T-helper 1 cell treated with Interleukin-12 subunit alpha and Interleukin-12 subunit beta and Interleukin-4 antibody, amounts not matched to agents 30 μg/mL and 1 μg/mL, for 36 hours (primary cell): ENCODE data around the gene EVI2A.
"Not testable (repeated sequence)": the region's sequence is repeated elsewhere in the genome, so short reads cannot be mapped to it uniquely, and the experiment has no call there.

Experiments used
- H3K27ac Mint-ChIP-seq: one replicate; pipeline ENCODE4 v1.8.0; 2021; ENCODE audit warnings: mild to moderate bottlenecking, mixed read lengths
- H3K27me3 Mint-ChIP-seq: one replicate; pipeline ENCODE4 v1.8.0; 2021; ENCODE audit warnings: low read depth, mixed read lengths
- H3K36me3 Mint-ChIP-seq: one replicate; pipeline ENCODE4 v1.8.0; 2021; ENCODE audit warnings: low read depth, mixed read lengths
- H3K4me1 Mint-ChIP-seq: one replicate; pipeline ENCODE4 v1.8.0; 2021; ENCODE audit warnings: low read depth, mixed read lengths
- H3K4me3 Mint-ChIP-seq: one replicate; pipeline ENCODE4 v1.8.0; 2021; ENCODE audit warnings: mild to moderate bottlenecking, moderate library complexity, mixed read lengths
- H3K9me3 Mint-ChIP-seq: one replicate; pipeline ENCODE4 v1.8.0; 2021; ENCODE audit warnings: mixed read lengths

EVI2A gene

DNA sequence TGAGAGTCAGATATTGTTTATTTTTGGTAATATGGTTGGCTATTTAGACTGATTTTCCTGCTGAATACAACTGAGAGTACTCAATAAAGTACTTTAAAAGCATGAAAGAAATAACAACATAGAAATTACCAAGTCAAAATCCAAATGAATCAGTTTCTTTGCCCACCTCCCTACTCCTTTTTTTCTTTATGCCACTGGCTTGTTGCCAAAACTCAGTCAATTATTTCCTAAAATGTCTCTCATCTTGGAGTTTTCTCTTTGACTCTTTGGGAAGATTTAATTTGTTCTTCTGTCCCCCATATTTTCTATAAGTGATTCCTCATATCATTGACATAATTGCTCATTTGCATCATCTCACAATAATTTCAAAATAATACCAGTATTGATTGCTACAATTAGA, 21.8 kb downstream of the EVI2A start:
- Mint-ChIP-seq H3K4me3 (no peak overlapping the region), H3K27ac (no peak overlapping the region), H3K4me1 (peaks cover 2% of the 10 kb centered on the region), H3K27me3 (no peaks in the 10 kb centered on the region), H3K36me3 (peaks cover 26% of the 10 kb centered on the region), H3K9me3 (no peaks in the 10 kb centered on the region)

DNA sequence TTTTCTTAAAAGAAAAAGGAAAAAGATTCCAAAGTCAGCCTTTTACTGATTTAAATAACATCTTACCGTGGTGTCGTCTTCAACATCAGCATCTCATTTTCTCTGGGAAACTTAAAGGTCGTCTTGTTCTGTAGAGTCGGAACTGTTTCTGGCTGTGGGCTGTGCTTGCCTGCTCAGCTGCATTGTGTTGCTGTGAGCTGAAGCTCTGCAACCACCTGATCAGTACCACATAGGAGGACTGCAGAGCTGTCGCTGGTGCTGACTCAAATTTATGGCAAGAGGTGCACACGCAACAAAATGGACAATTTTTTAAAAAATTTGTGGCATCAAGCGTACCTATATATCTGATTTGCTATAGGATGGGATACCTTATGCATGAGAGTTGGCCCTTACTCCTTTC, 24.3 kb downstream of the EVI2A start, which contains the start of gene OMG:
OMG (minus strand) TSS at position 150 of the 400 bp plus-strand sequence. CDS start 908 bp downstream, outside the sequence.
- Mint-ChIP-seq H3K4me3 (no peak within 1 kb of the TSS), H3K27me3 (no peaks in the 10 kb centered on the region), H3K9me3 (no peaks in the 10 kb centered on the region), H3K36me3 (peaks cover 8% of the 10 kb centered on the region), H3K27ac (no peak within 1 kb of the TSS), H3K4me1 (no peaks in the 10 kb centered on the region)

DNA sequence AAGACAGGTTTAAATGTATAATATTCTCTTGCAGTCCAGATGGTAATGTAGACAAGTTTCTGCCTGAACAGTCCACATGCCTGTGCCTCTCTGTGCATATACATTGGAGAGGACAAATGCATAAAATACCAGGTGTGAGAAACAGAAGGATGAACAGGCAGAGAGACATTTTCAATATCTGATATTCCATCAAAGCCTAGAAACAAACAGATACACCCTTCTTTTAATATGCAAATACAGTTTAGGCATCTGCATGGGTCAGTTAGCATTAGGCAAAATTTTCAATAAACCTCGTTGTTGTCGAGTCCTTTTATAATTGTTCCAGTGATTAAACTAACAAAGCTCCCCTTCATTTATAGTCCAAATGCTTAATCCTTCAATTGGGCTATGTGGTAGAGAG, 25.3 kb downstream of the EVI2A start:
- no peak overlapping the region for H3K27ac Mint-ChIP-seq
- no peak overlapping the region for H3K4me3 Mint-ChIP-seq
- no peaks in the 10 kb centered on the region for H3K9me3 Mint-ChIP-seq
- no peaks in the 10 kb centered on the region for H3K27me3 Mint-ChIP-seq
- H3K4me1 Mint-ChIP-seq: no peaks in the 10 kb centered on the region
- H3K36me3 Mint-ChIP-seq: peaks cover 4% of the 10 kb centered on the region

DNA sequence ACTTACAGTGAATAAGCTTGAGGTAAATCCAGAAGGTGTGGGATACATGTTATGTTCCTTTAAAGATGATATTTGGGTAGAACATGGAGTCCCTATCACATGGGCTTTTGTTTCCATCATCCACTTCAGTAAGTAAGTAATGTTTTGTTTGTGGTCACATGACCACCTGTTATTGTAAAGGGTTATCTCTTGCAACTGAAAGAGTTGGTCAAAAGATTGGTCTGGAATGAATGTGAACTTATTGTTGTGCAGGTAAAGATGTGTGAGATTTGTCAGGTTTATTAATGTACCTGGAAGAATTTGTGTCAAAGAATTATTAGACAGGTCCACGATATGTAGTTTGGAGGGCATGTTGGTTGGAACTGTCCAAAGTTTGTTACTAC, 25.9 kb downstream of the EVI2A start:
- H3K27ac Mint-ChIP-seq: no peak overlapping the region
- no peak overlapping the region for H3K4me3 Mint-ChIP-seq
- no peaks in the 10 kb centered on the region for H3K4me1 Mint-ChIP-seq
- no peaks in the 10 kb centered on the region for H3K27me3 Mint-ChIP-seq
- no peaks in the 10 kb centered on the region for H3K9me3 Mint-ChIP-seq
- H3K36me3 Mint-ChIP-seq: no peaks in the 10 kb centered on the region

DNA sequence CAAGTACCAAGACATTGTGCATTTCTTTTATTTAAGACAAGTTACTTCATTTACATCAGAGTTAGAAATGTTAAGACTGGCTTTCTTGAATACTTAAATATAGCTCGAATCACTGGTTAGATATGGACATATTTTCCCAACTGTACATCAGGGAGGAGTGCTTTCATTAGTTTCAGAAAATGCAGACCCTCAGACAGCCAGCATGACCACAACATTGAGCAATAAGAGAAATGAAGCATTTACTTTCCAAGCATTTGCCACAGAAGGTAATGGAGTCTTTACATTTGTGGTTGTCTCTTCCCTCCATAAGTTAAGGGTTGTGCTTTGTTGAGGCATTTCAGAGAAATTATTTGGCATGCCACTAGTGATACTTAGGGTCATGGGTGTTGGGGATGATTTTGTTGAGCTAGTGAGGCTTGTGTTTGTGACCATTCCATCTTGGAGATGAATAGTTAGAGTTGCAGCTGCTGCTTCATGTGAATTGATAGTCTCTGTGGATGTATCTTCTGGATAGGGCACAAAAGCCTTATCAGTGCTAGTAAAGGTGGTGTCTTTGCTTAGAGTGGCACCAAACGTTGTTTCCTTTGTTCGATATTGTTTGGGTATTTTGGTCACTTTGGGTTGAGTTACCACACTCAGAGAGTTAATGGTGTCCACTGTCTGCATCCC, 26.5 kb downstream of the EVI2A start:
- Mint-ChIP-seq H3K4me1 (peaks cover 2% of the 10 kb centered on the region), H3K9me3 (no peaks in the 10 kb centered on the region), H3K36me3 (peaks cover 2% of the 10 kb centered on the region), H3K27ac (no peak overlapping the region), H3K4me3 (no peak overlapping the region), H3K27me3 (no peaks in the 10 kb centered on the region)

DNA sequence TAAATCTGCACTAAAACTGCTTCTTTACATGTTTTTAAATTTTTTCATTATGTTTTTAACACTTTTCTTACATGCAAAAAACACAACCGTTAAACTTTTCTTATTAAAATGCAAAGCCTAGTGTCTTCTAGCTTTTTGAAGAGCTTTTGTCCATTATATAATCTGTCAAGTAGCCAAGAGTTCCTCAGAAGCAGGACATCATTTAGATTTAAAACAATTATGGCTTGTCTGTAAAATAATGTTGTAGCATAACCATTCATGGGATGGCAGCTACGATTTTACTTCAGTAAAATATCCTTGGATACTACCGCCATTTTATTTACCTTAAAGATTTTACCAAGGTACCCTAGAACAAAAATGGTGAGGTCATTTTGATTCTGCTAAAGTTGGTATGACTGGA, 27.2 kb downstream of the EVI2A start:
- Mint-ChIP-seq H3K36me3 (peaks cover 2% of the 10 kb centered on the region), H3K27me3 (no peaks in the 10 kb centered on the region), H3K4me1 (peaks cover 2% of the 10 kb centered on the region), H3K27ac (no peak overlapping the region), H3K4me3 (no peak overlapping the region), H3K9me3 (no peaks in the 10 kb centered on the region)

DNA sequence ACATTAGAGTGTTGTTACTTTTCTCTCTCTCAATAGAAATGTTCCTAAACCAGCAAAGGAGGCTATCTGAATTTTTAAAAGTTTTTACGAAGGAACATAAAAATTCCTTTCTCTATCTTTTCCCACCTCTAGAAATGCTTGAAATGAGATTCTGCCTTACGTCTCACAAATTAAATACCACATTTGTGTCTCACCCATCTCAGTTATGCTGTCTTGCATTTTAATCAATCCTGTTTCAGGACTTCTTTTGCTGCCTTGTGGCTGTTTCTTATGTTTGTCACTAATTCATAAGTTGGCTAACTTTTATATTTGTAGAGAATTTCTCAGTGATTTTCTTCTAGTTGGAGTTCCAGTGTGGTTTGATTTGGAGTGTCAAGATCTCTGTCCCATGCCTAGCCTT, 27.8 kb downstream of the EVI2A start:
- Mint-ChIP-seq H3K4me3 (no peak overlapping the region), H3K36me3 (peaks cover 2% of the 10 kb centered on the region), H3K27me3 (no peaks in the 10 kb centered on the region), H3K4me1 (peaks cover 2% of the 10 kb centered on the region), H3K9me3 (no peaks in the 10 kb centered on the region), H3K27ac (no peak overlapping the region)

DNA sequence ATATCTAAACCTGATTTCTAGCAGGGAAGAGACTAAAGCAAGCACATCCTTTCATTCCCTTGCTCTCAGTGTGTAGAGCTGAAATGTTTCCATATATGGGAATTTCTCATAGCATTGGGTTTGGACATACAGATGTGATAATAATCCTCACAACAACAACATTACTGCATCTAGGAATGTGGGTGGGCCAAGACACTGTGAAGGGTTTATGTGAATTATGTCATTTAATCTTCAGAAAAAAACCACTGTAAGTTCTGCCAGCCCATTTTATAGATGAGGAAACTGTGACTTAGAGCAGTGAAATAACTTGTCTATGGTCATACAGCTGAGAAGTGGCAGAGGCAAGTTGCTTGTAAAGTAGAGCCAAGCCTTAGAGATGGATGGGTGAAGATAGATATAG, 29.6 kb downstream of the EVI2A start:
- Mint-ChIP-seq H3K4me1 (peaks cover 5% of the 10 kb centered on the region), H3K36me3 (peaks cover 7% of the 10 kb centered on the region), H3K27me3 (no peaks in the 10 kb centered on the region), H3K4me3 (no peak overlapping the region), H3K9me3 (no peaks in the 10 kb centered on the region), H3K27ac (no peak overlapping the region)

DNA sequence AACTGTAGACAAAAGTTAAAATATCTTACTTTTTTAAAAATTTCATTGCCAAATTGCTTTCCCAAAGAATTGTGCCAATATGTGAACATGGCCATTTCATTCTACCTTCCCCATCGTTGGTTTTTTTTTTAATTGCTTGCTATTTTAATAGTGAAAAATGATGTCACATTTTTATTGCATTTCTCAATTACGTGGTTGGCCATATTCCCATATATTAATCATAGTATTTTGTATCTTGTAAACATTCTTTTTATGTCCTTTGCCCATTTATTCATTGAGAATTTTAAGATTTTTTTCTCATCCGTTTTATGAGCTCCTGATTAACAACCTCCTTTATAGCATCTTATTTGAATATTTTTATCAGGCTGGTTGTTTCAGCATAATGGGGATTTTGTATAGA, 31.6 kb downstream of the EVI2A start:
- H3K4me1 Mint-ChIP-seq: peaks cover 5% of the 10 kb centered on the region
- H3K27me3 Mint-ChIP-seq: no peaks in the 10 kb centered on the region
- H3K36me3 Mint-ChIP-seq: peaks cover 7% of the 10 kb centered on the region
- no peak overlapping the region for H3K4me3 Mint-ChIP-seq
- H3K27ac Mint-ChIP-seq: no peak overlapping the region
- no peaks in the 10 kb centered on the region for H3K9me3 Mint-ChIP-seq

DNA sequence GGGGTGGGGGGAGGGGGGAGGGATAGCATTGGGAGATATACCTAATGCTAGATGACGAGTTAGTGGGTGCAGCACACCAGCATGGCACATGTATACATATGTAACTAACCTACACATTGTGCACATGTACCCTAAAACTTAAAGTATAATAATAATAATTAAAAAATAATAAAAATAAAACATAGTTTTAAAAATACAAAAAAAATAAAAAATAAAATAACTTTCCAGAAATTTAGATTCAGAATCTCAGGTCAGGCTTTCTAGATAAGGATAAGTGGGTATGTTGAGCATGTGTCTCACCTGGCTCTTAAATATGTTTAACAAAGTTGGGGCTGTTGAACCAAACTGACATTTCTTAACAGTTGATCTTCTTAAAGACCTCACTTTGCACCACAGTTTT, 33.5 kb downstream of the EVI2A start:
- H3K9me3 Mint-ChIP-seq, H3K36me3 Mint-ChIP-seq, H3K27ac Mint-ChIP-seq, H3K4me1 Mint-ChIP-seq, H3K27me3 Mint-ChIP-seq, H3K4me3 Mint-ChIP-seq: not testable (repeated sequence)

DNA sequence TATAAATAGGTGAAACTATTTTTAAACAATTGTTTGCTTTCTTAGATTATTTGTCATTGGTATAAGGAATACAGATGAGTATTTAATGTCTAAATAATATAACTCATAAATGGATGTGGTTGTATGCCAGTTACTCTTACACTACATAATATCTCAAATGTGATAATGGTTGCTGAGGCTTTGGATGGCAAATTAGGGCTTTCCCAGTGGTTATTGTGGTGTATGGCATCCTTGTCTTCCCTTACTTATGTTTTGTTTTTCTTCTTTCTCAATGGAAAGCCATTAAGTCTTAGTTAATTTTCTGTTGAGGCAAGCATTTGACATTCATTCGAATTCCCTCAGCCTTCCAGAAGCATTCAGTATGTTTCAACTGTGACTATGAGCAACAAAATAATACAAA, 34.8 kb downstream of the EVI2A start:
- H3K9me3 Mint-ChIP-seq: no peaks in the 10 kb centered on the region
- no peaks in the 10 kb centered on the region for H3K27me3 Mint-ChIP-seq
- H3K4me1 Mint-ChIP-seq: peaks cover 5% of the 10 kb centered on the region
- H3K4me3 Mint-ChIP-seq: no peak overlapping the region
- H3K27ac Mint-ChIP-seq: no peak overlapping the region
- H3K36me3 Mint-ChIP-seq: peaks cover 7% of the 10 kb centered on the region

DNA sequence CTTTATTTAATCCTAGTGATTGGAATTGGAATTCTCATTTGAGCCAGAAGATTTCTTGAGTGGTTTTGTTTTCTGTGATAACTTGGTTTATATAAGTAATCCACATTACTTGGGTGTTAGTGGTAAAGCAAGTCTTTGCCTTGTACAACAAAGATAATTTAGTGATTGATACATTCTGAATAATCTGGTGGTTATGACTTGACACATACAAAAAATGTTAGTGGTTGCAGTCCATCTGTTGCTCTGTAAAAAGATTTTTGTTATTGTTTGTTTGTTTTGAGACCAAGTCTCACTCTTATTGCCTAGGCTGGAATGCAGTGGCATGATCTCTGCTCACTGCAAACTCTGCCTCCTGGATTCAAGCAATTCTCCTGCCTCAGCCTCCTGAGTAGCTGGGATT, 37.6 kb downstream of the EVI2A start:
- peaks cover 6% of the 10 kb centered on the region for H3K36me3 Mint-ChIP-seq
- peaks cover 3% of the 10 kb centered on the region for H3K4me1 Mint-ChIP-seq
- no peaks in the 10 kb centered on the region for H3K9me3 Mint-ChIP-seq
- no peak overlapping the region for H3K27ac Mint-ChIP-seq
- H3K4me3 Mint-ChIP-seq: no peak overlapping the region
- H3K27me3 Mint-ChIP-seq: no peaks in the 10 kb centered on the region

DNA sequence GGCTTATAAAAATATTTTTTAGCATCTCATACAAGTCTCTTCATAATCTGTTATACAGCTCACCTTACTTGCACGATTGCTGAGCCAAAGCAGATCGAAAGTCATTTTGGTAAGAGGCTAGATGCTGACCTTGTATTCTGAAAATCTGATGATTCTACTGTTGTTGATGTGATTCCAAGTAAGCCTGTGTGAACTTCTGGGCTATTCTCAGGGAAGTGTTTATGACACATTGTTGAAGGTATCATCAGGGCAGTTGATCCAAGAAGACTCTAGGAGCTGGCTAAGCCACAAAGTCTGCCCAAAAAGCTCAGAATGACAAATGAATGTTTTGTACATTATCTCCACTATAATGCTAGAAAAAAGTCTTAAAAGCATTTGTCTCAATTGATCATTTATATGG, 40.4 kb downstream of the EVI2A start:
- Mint-ChIP-seq H3K27ac (no peak overlapping the region), H3K4me1 (no peaks in the 10 kb centered on the region), H3K27me3 (no peaks in the 10 kb centered on the region), H3K4me3 (no peak overlapping the region), H3K9me3 (no peaks in the 10 kb centered on the region), H3K36me3 (peaks cover 5% of the 10 kb centered on the region)

DNA sequence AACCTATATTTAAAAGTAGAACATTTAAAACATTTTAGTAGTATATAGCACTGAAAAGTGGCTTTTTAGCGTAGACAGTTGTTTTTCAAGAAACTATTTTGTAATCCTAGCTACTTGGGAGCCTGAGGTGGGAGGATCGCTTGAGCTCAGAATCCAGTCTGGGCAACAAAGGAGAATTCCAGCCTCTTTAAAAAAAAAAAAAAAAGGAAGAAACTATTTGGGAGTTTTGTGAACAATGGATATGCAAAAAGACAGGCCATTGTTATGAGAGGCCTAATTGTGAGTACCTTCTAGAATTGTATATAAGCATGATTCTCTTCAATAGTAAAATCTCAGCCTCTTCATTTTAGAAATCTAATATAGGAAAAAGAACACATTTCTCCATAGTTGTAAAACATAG, 42.0 kb downstream of the EVI2A start:
- peak overlapping the region; percentile 20 for H3K27ac Mint-ChIP-seq
- peaks cover 5% of the 10 kb centered on the region for H3K36me3 Mint-ChIP-seq
- H3K4me3 Mint-ChIP-seq: no peak overlapping the region
- no peaks in the 10 kb centered on the region for H3K27me3 Mint-ChIP-seq
- no peaks in the 10 kb centered on the region for H3K9me3 Mint-ChIP-seq
- H3K4me1 Mint-ChIP-seq: no peaks in the 10 kb centered on the region

DNA sequence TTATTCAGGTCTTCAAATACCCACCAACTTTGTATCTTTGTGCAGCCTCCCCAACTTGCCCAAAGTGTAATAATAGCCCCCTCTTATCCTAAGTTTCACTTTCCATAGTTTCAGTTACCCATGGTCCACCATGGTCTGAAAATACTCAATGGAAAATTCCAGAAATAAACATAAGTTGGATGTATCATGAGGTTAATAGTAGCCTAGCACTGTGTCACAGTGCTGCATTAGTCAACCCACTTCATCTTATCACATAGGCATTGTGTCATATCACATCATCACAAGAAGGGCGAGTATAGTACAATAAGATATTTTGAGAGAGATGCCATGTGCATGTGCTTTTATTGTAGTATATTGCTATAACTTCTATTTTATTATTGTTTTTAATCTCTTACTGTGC, 46.3 kb downstream of the EVI2A start:
- H3K4me3 Mint-ChIP-seq: no peak overlapping the region
- H3K27ac Mint-ChIP-seq: no peak overlapping the region
- H3K27me3 Mint-ChIP-seq: no peaks in the 10 kb centered on the region
- no peaks in the 10 kb centered on the region for H3K9me3 Mint-ChIP-seq
- H3K36me3 Mint-ChIP-seq: peaks cover 13% of the 10 kb centered on the region
- peaks cover 1% of the 10 kb centered on the region for H3K4me1 Mint-ChIP-seq

DNA sequence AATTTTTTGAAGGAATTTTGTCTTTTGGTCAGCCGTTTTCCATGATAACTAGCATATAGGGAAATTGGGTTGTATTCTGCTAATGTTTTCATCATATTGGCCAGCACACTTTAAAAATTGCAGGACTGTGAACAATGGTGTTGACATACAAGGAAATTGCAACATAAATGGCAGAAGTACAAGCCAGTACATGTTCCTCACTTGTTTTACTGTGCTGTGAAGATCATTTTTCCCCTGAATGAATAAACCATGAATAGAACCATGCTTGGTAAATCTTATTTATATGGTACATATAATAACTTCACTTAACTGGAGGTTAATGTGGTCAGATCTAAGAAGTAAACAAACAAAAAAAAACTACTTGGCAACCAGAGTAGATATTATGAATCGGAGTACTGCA, 47.2 kb downstream of the EVI2A start:
- no peak overlapping the region for H3K4me3 Mint-ChIP-seq
- H3K9me3 Mint-ChIP-seq: no peaks in the 10 kb centered on the region
- no peak overlapping the region for H3K27ac Mint-ChIP-seq
- H3K36me3 Mint-ChIP-seq: peaks cover 11% of the 10 kb centered on the region
- H3K4me1 Mint-ChIP-seq: peaks cover 1% of the 10 kb centered on the region
- no peaks in the 10 kb centered on the region for H3K27me3 Mint-ChIP-seq
